Caki2 (cell line): ENCODE data around the gene SCN5A. TPM values are rescaled to one million over a fixed set of nuclear protein-coding genes. Genes with fewer than 3 reads are reported as not detected.

ENCODE experiments used
- DNase-seq: peaks from one replicate; pipeline ENCODE4 v3.0.0-alpha.2; 2015; ENCODE audit warnings: low read depth
- in situ Hi-C: cut with HindIII; loops from 2 replicates; pipeline ENCODE4 v1.10.0; 2016; ENCODE audit warnings: low sequenced_read_pairs, low pct_unique_long_range_greater_than_20kb, mixed read lengths
- total RNA-seq: library from RNA; depleted of rRNA; stranded (reverse); fragments of >200 nt; shearing (Covaris generic); gene quantifications from 2 replicates; pipeline ENCODE4 v1.2.3, GENCODE V29; 2014; ENCODE audit warnings: low replicate concordance; rRNA removed

Gene SCN5A
- not detected in 2 replicates for total RNA-seq

- DNase-seq = peak; percentile 20
- in situ Hi-C loops = no loop called here
Measured at GRCh38 chr3:38649500-38650247, at the start of gene SCN5A. SCN5A (minus strand) TSS chr3:38649687; CDS start chr3:38633307, 16,380 bp downstream.

- in situ Hi-C loops = no loop called here
Measured at GRCh38 chr3:38698760-38699159, 49.3 kb upstream of the SCN5A start.

GRCh38 chr3:38698061-38698460 is 48.6 kb upstream of the SCN5A start:
- in situ Hi-C loops = no loop called here
- DNase-seq = no peak

More at GRCh38 chr3:38698760-38699159, 49.3 kb upstream of the SCN5A start:
- no peak for DNase-seq

- in situ Hi-C loops = no loop called here
- no peak for DNase-seq
Measured at GRCh38 chr3:38696034-38696433, 46.5 kb upstream of the SCN5A start.

- in situ Hi-C loops = no loop called here
- no peak for DNase-seq
Measured at GRCh38 chr3:38690185-38690584, 40.7 kb upstream of the SCN5A start.

GRCh38 chr3:38689774-38690173 is 40.3 kb upstream of the SCN5A start:
- DNase-seq = no peak
- in situ Hi-C loops = no loop called here

- no peak for DNase-seq
- in situ Hi-C loops = no loop called here
Measured at GRCh38 chr3:38689346-38689745, 39.9 kb upstream of the SCN5A start.

GRCh38 chr3:38687321-38687720 is 37.8 kb upstream of the SCN5A start:
- in situ Hi-C loops = no loop called here
- no peak for DNase-seq

- in situ Hi-C loops = no loop called here
- no peak for DNase-seq
Measured at GRCh38 chr3:38684546-38684945, 35.1 kb upstream of the SCN5A start.

GRCh38 chr3:38669668-38670067 is 20.2 kb upstream of the SCN5A start:
- in situ Hi-C loops = no loop called here
- DNase-seq = no peak

- in situ Hi-C loops = no loop called here
- peak; percentile 26 for DNase-seq
Measured at GRCh38 chr3:38662544-38662943, 13.1 kb upstream of the SCN5A start.

- DNase-seq = no peak
- in situ Hi-C loops = no loop called here
Measured at GRCh38 chr3:38658841-38659240, 9.4 kb upstream of the SCN5A start.

- in situ Hi-C loops = no loop called here
Measured at GRCh38 chr3:38657369-38657768, 7.9 kb upstream of the SCN5A start.

GRCh38 chr3:38655708-38656300 is 6.3 kb upstream of the SCN5A start:
- in situ Hi-C loops = no loop called here
- peak; percentile 41 for DNase-seq

More at GRCh38 chr3:38657369-38657768, 7.9 kb upstream of the SCN5A start:
- no peak for DNase-seq

- no peak for DNase-seq
- in situ Hi-C loops = no loop called here
Measured at GRCh38 chr3:38653685-38654537, 4.4 kb upstream of the SCN5A start.

GRCh38 chr3:38652934-38653333 is 3.4 kb upstream of the SCN5A start:
- in situ Hi-C loops = no loop called here
- no peak for DNase-seq

GRCh38 chr3:38651153-38651789 is 1.8 kb upstream of the SCN5A start:
- in situ Hi-C loops = no loop called here
- peak; percentile 34 for DNase-seq

- in situ Hi-C loops = no loop called here
- DNase-seq = no peak
Measured at GRCh38 chr3:38650248-38650951, 913 bp upstream of the SCN5A start.
